Measurements from ENCODE around the gene PDCD4.

PDCD4 gene

DNA sequence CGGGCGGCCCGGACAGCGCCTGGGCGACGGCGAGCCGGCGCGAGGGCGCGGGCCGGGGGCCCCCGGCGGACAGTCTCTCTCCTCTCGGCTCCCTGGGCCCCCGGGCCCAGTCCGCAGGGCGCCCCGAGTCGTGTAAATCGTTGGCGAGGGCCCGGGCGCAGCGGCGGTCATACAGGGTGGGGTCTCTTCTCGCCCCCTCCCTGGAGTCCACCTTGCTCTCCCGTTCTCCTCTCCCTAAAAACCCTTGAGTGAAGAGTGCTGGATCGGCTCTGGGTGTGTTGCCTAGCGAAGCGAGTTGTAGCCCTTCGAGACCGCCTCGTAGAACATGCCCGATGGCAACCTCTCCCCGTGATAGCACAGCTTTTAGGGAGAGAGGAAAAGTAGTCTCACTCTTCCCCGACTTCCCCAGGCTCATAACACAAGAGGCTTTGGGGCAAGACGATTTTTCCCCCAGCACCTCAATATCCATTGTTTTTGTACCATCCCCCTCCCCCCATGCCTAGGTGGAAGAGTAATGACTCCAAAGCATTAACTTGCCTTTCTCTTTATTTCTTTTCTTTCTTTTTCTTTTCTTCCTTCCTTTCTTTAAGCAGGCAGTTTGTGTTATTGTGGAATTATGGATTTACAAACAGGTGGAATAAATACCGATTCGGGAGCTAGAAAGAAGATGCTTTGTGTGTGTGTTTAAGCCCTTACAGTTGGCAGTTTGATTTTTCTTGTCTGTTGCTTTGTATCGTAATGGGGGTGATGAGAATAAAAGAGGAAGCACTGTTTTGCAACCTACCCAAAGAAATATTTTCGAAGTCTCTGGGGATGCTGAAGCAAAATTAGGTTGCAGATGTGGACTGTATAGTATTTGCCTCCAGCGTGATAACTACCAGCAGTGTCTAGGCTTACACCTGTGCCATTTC lies 48.5 kb downstream of the PDCD4 start:
- DNase-seq (ENCODE audit: low read depth) = peak; percentile 6

DNA sequence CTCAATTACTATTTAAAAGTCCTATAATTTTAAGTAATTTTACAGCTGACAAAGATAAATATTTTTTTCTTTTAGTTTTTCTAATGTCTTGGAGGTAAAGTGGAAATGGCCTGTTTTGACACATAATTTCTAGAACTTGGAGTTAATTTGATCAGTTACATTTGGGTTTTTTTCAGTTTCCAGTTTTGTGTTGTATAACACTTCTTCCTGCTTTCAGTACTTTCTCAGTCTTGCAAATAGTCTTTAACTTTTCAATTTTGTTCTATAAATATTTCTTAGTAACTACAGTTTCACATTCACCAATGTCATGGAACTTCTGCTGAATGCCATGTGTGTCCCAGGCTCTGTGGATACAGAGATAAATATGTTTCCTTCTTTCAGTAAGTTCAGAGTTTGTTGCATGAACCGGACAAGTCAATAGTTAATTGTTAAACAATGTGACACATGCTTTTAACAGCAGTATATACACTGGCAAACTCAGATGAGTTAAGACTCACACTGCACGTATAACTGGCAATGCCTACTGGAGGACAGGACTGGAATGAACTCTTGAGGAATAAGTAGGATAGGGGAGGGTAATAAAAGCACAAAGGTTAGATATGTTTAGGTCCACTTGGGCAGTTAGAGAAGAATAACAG lies 52.2 kb downstream of the PDCD4 start:
- no peak for DNase-seq (ENCODE audit: low read depth)

- no peak for DNase-seq (ENCODE audit: low read depth)
Observed at GRCh38 chr10:110927461-110927860, 55.7 kb downstream of the PDCD4 start.

DNA sequence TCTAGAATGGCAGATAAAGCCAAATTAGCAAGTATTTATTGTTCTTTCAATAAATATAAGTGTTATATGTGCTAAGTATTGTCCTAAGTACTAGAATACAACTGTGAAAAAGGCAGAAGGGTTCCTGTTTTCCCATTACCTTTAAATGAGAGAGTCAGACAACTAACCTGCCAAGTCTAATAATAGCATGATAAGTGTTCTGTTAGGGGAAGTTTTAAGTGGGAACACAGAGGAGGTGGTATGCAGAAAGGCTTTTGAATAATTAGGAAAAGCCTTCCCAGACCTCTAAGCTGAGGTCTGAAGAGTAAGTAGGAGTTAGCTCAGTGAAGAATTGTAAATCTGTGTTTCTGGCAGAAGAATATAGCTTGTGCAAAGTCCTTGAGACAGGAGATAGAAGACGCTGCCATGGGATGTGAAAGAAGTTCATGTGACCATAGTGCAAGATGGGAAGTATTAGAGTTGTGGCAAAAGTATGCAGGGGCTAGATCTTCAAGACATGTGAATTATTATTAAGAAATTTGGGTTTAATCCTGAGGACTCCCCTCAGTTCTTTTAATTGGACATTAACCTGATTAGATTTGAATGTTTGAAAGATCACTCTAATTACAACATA lies 60.1 kb downstream of the PDCD4 start:
- DNase-seq (ENCODE audit: low read depth) = no peak

DNA sequence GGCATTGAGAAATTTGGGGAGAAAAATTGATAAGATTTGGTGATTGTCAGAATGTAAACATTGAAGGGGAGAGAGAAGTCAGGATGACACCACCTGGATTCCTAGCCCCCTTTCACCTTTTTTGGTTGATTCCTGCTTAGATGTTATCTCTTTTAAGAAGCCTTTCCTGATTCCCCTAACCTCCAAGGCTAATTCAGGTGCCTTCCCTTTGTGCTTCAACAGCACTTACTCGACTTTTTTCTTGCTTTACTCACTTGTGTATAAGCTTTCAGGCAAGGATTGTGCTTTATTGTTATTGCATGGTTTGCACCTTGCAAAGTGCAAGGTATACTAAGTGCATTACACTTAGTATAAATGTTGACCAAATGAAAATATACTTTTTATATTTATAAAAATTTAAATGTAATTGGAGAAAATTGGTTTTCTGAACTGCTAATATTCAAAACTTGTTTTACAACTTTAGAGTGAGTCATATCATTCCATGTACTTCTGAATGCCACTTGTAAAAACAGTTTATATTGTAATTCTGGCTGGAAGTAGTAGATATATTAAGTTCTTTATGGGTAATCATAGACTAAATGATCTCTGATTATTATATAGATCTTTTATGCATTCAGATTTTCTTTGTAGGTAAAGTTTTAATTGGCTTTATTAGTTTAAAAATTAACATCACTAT lies 60.9 kb downstream of the PDCD4 start:
- DNase-seq (ENCODE audit: low read depth) = no peak

DNA sequence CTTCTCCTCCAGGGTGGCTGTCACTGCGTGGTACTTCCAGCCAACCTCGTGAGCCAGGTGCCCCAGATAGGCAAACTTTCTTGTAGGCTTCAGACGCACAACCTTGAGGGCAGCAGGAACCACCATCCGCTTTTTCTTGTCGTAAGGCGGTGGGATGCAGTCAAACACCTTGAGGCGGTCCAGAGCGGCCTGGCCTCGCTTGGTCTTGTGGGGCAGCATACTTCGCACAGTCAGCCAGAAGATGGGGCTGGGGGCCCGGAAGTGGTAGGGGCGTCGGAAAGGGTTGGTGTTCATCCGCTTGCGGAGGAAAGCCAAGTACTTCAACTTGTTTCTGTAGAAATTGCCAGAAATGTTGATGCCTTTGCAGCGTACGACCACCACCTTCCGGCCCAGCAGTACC lies 65.0 kb downstream of the PDCD4 start:
- DNase-seq (ENCODE audit: low read depth) = no peak

DNA sequence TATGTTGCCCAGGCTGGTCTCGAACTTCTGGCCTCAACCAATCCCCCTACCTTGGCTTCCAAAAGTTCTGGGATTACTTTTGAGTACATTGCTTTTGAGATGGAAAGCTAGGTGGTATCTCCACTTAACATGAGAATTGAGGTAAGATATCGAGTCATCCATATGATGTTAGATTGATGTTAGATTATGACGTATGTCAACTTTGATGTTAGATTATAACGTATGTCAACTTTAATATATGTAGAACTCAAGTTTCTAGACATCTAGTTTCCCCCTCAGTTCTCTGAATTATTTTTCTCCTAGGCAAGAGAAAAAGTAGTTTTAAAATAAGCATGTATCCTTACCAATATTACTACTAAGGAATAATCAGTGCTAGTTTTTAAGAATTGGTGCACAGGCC lies 67.7 kb downstream of the PDCD4 start:
- DNase-seq (ENCODE audit: low read depth) = no peak

GRCh38 chr10:110944792-110945396 lies 73.2 kb downstream of the PDCD4 start:
- DNase-seq (ENCODE audit: low read depth) = no peak

- no peak for DNase-seq (ENCODE audit: low read depth)
Observed at GRCh38 chr10:110946496-110946895, 74.8 kb downstream of the PDCD4 start.

DNA sequence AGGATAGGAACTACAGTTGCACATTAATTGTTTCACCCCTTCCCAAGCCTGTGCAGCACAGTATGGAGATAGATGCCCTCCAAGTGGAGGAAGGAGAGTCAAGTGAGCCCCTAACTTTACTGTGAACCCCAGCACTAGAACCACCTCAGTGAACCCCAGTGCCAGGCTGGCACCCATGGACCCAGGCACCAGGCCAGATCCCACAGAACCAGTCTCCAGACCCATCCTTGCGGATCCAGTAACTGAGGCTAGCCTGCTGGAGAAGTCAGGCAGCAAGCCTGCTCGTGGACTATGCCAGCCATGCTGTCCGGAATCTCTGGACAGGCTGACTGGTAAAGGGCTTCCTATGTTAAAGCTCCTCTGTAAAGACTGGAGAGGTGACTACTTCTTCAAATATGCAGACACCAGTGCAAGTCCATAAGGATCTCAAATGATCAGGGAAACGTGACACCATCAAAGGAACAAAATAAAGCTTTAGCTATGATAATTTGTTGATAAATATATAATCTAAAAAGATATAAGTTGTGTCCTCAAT lies 75.4 kb downstream of the PDCD4 start:
- no peak for DNase-seq (ENCODE audit: low read depth)
